Putamen (tissue), 1 donor: ENCODE measurements around the gene FBXL17.

ENCODE experiments used
- DNase-seq: peaks from one replicate; pipeline ENCODE4 v3.0.0-alpha.2; 2016; ENCODE audit warnings: low spot score

Gene FBXL17

DNA sequence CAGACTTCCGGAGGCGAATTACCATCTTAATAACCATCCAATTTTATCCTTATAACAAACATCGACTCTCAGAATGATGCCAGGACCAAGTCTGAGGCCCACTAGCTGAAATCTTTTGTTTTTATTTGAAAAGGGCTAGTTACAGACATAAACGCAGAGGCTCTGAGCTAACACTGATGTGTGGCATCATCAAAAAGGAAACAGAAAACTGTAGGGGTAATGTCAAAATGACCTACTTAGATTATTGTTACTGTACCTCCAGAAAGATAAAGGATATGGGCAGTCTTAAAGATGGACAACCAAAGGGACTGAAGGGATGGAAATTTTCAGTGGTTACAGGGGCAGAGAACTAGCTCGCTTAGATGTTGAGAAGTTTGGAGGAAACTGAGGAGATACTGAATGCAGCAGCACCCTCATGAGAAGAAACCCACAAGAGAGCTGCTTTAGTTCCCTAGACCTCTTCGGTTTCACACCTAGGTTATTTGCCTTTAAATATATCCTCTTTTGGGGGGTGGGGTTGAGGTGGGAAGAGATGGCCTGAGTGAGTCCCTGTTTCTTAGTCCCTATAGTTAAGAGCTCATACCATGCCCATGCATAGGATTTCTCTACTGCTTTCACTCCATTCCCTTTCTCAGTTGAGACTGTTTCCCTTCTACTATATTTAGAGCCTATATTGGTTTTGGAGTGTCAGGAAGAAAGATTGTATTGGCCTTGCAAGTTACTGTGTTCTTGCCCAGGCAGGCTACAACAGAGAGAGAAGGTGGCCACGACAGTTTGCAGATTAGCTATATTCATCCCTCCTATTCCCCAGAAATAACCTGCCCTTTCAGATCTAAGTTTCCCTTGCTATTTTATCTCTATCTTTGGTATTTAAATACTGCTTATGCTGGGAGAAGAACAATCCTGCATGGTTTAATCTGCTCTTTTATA lies 390.8 kb downstream of the FBXL17 start:
- no peak for DNase-seq

DNA sequence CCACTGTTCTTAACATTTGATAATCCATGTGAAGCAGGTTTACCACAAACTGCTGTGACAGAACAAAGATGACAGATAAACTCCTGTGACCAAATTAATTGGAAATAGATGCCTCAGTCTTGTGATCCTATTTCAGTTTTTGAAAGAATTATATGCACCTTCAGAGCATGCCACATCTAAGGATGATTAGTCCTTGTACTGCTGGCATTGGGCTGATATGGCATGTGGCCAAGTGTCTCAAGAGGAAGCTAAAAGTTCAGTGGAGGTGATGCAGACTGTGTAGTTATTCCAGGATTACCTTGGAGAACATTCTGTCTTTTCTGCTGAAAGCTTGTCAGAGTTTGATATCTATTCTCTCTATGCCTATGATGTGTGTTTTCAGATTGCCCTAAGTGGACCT lies 396.8 kb downstream of the FBXL17 start:
- DNase-seq: no peak

- DNase-seq: no peak
Observed at GRCh38 chr5:107982703-107983425, 399.0 kb downstream of the FBXL17 start.

DNA sequence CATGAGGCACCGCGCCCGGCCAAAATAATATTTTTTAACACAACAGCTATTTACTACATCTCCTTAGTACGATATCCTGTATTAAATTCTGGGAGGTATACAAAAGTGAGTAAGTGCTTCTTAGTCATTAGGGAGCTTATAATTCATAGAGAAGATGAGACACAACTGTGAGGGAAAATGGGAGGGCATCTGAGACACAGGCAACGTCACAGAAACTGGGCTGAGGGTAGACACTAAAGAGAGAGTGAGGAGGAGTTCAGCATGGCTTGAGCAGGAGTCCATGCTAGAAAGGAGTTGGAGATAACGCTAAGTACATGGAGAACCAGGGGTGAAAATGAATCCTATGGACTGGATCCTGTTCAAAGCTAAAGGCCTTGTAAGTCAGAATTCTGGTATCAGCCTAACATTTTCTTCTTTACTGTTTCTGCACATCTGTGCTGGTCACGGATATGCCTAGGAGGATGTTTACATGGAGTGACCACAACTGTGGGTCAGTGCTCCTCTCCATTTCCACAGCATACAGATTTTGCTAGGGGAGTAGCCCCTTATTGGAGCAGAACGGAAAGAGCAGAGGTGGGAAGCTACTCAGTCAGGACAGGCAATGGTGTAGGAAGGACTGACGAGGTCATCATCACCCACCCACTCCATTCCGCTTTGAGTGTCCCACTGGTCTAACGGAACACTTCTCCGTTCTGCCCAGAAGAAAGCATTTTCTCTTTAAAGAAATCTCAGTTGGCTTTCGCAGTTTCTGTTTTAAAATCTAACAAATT lies 400.8 kb downstream of the FBXL17 start:
- DNase-seq: no peak

DNA sequence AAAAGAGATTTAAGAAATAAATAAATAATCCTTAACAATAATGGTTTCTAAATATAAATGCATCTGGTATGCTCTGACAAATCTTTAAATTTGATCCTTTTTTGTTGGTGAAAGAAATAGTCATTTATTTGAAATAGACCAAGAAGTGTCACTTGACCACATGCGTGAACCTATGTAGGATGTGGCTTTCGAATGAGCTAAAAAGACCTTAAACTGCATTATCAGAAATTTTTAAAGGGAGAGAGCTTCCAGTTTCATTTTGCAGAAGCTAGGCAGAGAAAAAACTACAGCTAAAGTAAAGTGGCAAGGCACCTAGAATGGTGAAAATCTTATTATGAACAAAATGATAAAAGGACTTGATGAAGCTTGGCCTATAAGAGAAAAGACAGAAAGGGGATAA lies 402.0 kb downstream of the FBXL17 start:
- no peak for DNase-seq

- DNase-seq: no peak
Observed at GRCh38 chr5:107979291-107979690, 402.6 kb downstream of the FBXL17 start.

GRCh38 chr5:107977550-107978071 lies 404.3 kb downstream of the FBXL17 start:
- no peak for DNase-seq

- no peak for DNase-seq
Observed at GRCh38 chr5:107975568-107975967, 406.3 kb downstream of the FBXL17 start.

DNA sequence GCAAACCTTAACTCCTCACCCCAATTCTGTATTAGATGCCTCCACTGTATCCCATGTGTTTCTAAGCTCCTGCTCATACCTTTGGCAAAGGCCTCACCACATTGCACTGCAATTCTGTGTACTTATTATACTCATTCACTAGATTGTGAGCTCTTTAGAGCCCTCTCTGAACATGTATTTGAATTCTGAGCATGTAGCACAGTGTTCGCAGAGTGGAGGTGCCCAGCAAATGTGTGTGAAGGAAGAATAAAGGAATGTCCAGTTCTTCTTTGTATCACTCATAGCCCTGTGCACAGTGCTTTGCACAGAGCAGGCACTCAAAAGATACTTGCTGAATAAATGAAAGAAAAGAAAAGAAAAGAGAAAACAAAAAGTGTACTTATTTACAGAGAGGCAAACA lies 410.1 kb downstream of the FBXL17 start:
- DNase-seq: no peak

DNA sequence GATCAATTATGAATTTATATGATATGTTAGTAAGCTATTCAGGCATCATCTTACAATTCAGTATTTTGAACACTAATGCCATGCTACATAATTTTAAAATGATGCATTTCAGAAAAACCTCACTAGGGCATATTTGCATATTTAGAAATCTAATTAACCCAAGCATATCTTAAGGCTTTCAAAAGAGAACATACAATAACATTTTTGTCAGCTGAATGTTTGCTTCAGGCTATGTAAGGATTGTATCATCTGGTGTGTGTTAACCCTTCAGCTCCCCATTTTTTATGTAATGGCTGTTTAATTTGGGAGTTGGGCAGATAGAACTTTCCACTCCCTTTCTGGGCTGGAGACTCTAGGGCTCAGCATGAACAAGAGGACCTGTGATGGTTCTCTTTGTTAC lies 412.1 kb downstream of the FBXL17 start:
- no peak for DNase-seq

- no peak for DNase-seq
Observed at GRCh38 chr5:107968998-107969397, 412.9 kb downstream of the FBXL17 start.

DNA sequence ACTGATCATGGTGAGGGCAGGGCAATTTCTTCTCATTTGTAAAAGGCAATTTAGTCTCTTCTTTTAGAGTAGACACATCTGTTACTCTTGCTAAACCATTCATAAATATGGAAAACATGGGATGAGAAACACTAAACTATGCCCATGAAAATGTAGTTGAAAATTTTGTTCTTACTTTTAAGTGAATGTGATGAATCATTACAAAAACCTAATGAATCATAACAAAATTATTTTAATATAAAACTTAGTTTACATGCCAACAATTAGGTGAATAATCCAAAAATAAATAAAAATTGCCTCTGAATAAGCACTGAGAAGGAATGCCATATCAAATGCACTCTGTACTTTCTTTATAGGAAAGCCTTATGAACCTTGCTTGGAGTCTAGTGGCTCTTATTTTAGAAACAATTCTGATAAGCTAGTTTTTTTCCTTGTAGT lies 413.5 kb downstream of the FBXL17 start:
- no peak for DNase-seq

DNA sequence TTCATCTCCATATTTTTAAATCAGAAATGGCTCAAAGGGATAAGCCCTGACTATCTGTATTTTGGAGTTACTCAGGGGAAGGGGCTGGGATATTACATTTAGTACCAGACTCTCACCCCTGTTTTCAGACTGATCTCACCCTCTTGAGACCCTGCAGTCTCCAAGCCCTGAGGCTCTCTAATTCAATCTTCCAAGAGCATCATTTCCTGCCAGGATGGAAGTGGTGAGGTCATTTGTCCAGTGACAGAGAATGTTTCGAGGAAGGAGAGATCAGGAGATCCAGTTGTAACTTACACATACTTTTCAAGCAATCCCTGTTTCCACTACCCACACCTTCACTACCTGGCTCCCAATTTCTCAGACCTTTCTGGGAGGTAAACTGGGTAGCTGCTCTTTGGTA lies 415.7 kb downstream of the FBXL17 start:
- DNase-seq: no peak

DNA sequence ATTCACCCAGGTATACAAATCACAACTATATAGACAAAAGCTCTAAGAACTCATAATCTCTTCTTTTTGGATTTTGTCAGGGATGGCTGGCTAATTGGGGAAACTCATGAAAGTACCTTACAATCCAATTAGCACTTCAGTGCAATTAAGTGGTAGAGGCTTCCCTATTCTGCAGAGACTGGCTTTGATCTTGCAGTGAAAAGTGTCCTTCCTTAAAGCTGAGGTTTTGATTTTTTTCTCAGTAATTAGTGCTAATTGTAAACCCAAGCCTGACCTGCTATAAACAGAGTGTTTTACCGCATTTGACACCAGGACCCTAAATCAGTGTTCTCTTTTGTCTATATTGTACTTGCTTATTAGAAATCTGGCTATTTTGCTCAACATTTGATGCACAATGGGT lies 417.2 kb downstream of the FBXL17 start:
- DNase-seq: no peak

DNA sequence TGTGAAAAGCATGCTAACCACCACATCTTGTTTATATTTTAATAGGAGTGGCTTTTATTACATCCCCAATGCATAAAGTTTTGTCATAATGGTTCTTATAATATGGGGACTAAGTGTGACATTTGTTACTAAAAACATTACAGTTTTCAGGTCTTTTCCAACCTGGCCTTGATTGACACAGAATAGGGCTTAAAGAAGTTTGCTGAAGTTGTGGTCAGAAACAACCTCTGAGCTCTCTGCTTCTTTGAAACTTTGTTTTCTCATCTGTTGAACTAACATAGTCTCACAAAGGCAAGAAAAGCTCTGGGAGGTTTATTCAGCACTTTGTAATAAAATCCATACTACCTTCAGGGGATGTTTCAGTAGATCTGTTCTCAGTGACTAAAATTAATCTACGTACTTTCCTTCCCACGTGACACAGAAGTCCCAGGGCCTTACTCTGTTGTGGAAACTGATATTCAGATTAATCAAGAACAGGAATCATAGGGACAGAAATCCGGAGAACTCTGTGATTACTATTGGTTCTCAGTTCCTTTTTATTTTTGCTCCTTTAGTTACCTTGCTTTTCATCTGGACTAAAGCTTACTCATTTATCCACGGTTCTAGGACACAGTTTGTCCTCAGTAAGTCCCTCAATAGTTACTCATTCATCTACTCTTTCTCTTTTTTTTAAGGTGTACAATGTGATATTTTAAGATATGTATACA lies 422.2 kb downstream of the FBXL17 start:
- DNase-seq: no peak

GRCh38 chr5:107958861-107959260 lies 423.0 kb downstream of the FBXL17 start:
- peak; percentile 27 for DNase-seq

GRCh38 chr5:107958432-107958831 lies 423.5 kb downstream of the FBXL17 start:
- no peak for DNase-seq

GRCh38 chr5:107957051-107957450 lies 424.8 kb downstream of the FBXL17 start:
- no peak for DNase-seq

GRCh38 chr5:107955321-107955720 lies 426.6 kb downstream of the FBXL17 start:
- DNase-seq: no peak

DNA sequence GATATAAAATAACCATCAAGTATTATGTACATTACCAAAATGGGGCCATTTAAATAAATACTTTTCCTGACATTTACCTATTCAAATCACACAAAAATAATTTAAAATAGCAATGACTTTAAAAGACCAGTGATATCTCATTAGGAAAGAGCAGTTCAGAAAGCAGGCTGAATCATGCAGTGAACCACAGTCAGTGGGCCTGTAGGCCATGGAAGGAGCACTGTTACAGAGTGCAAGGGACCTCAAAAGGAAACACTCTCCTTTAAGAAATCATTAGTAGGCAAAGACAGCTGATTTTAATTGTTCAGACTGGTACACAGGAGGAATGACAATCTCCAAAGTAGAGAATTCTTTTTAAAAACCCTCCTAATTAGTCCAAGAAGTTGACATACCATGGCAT lies 427.6 kb downstream of the FBXL17 start:
- DNase-seq: no peak

DNA sequence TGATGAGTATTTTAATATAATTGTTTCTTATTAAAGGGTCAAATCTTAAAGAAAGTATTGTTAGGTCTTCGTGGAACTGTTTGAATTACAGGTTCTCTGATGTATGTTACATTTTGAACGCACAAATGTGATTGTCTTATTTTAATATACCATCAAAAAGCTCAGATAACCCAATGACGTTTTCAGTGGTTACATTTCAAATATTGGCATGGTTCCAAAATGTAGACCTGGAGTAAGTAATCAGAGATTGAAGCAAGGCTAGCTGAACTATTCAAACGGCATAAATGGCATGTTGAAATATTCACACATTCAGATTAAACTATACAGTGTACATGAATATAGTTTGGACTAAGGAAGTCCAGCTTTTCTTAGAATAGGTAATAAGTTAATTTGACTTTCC lies 429.4 kb downstream of the FBXL17 start:
- DNase-seq: no peak

- DNase-seq: no peak
Observed at GRCh38 chr5:107951309-107951708, 430.6 kb downstream of the FBXL17 start.
